ENCODE measurements around the gene PCDH15.

- TF ChIP-seq HDAC2 (IDR thresholded peaks at IDR 0.05; ENCODE audit: borderline replicate concordance in 1 of 2, low read depth in 2 of 2, low read length in 2 of 2) (no peak), EZH2 (IDR thresholded peaks at IDR 0.05; ENCODE audit: low read depth, low read length, severe bottlenecking) (no peak), RAD21 (IDR thresholded peaks at IDR 0.05 in 1 of 2, conservative IDR thresholded peaks at IDR 0.05 in 1 of 2; ENCODE audit: low read depth in 2 of 2, low read length in 2 of 2) (no peak), JUN (IDR thresholded peaks at IDR 0.05; ENCODE audit: low read depth, low read length) (no peak), CTCF (IDR thresholded peaks at IDR 0.05; ENCODE audit: control extremely low read depth in 1 of 3, insufficient read depth in 1 of 3, low read depth in 1 of 3, low read length in 3 of 3) (no peak), CBX8 (IDR thresholded peaks at IDR 0.05; ENCODE audit: borderline replicate concordance, low read depth, low read length) (no peak), MAX (IDR thresholded peaks at IDR 0.05) (no peak), TAF1 (IDR thresholded peaks at IDR 0.05; ENCODE audit: low read depth, low read length) (no peak), USF2 (IDR thresholded peaks at IDR 0.05; ENCODE audit: low read length) (no peak), GABPA (IDR thresholded peaks at IDR 0.05; ENCODE audit: borderline replicate concordance, insufficient read depth, low read length) (no peak), CEBPB (IDR thresholded peaks at IDR 0.05; ENCODE audit: low read depth, low read length) (no peak), ATF2 (IDR thresholded peaks at IDR 0.05; ENCODE audit: low read length) (no peak), NANOG (IDR thresholded peaks at IDR 0.05; ENCODE audit: insufficient read depth, low read depth, low read length, poor library complexity, severe bottlenecking) (no peak), POLR2AphosphoS5 (IDR thresholded peaks at IDR 0.05; ENCODE audit: low read depth, low read length) (no peak)
Observed at GRCh38 chr10:54728511-54728910, 72.5 kb downstream of the PCDH15 start.
